GM13976 (cell line): ENCODE results near the gene SLC10A2.

Experiments
- DNase-seq: peaks from one replicate; pipeline ENCODE4 v3.0.0; 2012; ENCODE audit warnings: low spot score
- CTCF ChIP-seq: IDR thresholded peaks from 2 replicates; pipeline ENCODE4 v1.5.1; 2012; ENCODE audit warnings: borderline replicate concordance, mild to moderate bottlenecking; ENCODE audit not compliant: insufficient read depth; ENCODE audit errors: extremely low read depth, missing control alignments, control extremely low read depth
- in situ Hi-C: fragments of 300-500 bp; cut with MboI; formaldehyde crosslinking; loops from one replicate; pipeline ENCODE4 v1.12.0; 2022; ENCODE audit warnings: low sequenced_read_pairs, mixed read lengths, inconsistent platforms; ENCODE audit not compliant: unreplicated experiment

SLC10A2 gene

GRCh38 chr13:103078158-103078557 lies 11.9 kb upstream of the SLC10A2 start:
- in situ Hi-C loops: no loop called here
- no peak for DNase-seq
- no peak for TF ChIP-seq CTCF

GRCh38 chr13:103068836-103069235 lies 2.6 kb upstream of the SLC10A2 start:
- in situ Hi-C loops: no loop called here
- TF ChIP-seq CTCF: no peak
- no peak for DNase-seq

DNA sequence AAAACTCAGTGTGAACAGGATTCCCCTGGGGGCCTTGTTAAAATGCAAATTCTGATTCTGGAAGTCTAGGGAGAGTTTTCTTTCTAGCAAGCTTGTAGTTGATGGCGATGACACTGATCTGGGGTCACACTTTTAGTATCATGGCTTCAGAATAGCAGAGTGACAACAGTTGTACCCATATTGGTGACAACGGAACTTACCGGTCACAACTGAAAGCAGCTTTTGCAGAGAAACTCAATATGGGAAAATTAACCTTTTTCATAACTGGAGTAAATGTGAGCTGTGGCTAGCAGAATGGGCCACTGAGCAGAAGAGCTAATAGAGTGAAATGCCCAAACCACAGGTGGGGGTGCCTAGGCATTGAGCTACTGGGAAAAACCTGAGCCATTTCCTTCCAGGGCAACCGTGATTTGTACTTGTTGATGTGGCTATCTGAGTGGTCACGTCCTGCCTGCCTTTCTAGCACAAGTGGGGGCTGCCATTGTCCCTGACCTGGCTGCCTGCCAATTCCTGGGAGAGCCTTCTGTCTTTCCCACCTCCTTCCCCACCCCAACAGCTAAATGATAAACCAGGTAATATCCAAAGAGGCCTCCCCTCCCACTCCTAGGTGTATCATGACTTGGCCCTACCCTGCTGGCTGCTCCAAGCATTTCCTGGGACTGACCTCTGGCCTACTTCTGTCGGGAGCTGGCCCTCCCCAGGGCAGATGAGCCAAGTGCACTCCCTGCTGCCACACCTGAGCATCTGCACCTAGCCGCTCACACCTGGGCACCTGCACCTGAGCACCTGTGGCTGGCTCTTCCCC lies 1.7 kb upstream of the SLC10A2 start:
- in situ Hi-C loops: no loop called here
- TF ChIP-seq CTCF: no peak
- DNase-seq: peak; percentile 29

GRCh38 chr13:103066781-103067345 lies 646 bp upstream of the SLC10A2 start:
- in situ Hi-C loops: no loop called here
- no peak for DNase-seq

DNA sequence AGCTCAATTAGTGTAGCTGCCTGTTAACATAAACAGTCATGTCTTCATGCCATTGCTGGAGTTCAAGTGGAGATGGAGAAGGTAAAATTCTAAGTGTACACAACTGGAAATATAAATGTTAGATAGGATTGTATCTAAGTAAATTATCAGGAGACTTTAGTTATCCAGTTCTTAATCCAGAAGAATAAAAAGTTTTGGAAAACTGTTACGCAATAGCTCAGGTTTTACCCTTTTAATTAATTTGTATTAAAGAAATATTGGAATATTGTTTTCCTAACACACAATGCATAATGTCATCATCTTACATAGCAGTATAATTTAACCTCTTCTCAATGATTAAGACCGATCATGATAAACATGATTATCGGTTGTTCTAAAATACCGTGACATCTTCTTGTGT lies 2.8 kb downstream of the SLC10A2 start:
- in situ Hi-C loops: no loop called here
- no peak for TF ChIP-seq CTCF
- no peak for DNase-seq

More at GRCh38 chr13:103066781-103067345, 646 bp upstream of the SLC10A2 start:
- TF ChIP-seq CTCF: no peak

- in situ Hi-C loops: no loop called here
- no peak for DNase-seq
- no peak for TF ChIP-seq CTCF
Measured at GRCh38 chr13:103062079-103062478, 4.1 kb downstream of the SLC10A2 start.

DNA sequence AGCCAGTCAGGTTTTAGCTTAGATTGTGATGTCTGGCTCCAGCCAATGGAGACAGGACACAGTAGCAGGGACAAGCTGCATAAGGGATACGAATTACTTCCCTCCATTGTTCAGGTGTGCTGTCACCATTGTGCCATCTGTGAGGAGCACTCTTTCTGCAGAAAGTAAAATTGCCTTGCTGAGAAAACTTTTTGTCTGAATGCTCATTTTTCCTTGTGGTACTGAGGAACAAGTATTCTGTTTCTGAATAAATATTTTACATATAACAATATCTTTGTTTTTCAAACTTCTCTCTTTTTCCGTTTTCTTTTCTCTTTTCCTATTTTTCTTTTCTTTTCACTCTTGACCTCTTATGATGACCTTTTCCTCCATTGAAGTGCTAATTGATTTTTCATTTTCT lies 10.2 kb downstream of the SLC10A2 start:
- DNase-seq: no peak
- no peak for TF ChIP-seq CTCF
- in situ Hi-C loops: no loop called here
